ENCODE results near the gene GRWD1. TPM values are rescaled to one million over a fixed set of nuclear protein-coding genes. Genes with fewer than 3 reads are reported as not detected.

The GRWD1 gene
- 8.3 TPM for total RNA-seq

DNA sequence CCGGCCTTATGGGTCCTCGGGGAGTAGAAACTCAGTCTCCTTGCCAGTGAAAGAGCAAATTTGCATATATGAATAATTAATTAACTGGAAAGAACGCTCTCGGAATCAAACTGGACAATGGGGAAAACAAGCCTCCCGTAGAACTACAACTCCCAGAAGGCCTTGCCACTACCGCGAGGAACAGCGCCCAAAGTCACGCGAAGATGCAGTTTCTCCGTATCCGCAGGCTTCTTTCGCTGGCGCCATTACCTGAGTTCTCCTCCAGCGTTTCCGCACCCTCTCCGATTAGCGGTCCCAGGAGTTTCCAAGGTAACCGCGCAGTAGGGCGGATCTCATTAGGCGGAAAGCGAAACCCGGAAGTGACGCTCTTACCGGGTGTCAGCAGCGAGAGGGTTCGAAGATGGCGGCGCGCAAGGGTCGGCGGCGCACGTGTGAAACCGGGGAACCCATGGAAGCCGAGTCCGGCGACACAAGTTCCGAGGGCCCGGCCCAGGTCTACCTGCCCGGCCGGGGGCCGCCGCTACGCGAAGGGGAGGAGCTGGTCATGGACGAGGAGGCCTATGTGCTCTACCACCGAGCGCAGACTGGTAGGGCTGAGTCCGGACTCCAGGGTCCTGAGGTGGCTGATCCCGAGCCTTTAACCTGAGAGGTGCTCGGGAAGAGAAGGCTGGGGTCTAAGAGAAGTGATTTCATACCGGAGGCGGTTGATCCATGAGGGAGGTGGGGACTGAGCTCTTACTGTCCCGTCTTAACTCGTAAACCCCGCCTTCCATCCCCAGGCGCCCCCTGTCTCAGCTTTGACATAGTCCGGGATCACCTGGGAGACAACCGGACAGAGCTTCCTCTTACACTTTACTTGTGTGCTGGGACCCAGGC lies at the start of gene GRWD1:
GRWD1 (plus strand) TSS at position 378 of the 876 bp plus-strand sequence; CDS start at position 401, 23 bp downstream.
- DNase-seq = peak; percentile 92

DNA sequence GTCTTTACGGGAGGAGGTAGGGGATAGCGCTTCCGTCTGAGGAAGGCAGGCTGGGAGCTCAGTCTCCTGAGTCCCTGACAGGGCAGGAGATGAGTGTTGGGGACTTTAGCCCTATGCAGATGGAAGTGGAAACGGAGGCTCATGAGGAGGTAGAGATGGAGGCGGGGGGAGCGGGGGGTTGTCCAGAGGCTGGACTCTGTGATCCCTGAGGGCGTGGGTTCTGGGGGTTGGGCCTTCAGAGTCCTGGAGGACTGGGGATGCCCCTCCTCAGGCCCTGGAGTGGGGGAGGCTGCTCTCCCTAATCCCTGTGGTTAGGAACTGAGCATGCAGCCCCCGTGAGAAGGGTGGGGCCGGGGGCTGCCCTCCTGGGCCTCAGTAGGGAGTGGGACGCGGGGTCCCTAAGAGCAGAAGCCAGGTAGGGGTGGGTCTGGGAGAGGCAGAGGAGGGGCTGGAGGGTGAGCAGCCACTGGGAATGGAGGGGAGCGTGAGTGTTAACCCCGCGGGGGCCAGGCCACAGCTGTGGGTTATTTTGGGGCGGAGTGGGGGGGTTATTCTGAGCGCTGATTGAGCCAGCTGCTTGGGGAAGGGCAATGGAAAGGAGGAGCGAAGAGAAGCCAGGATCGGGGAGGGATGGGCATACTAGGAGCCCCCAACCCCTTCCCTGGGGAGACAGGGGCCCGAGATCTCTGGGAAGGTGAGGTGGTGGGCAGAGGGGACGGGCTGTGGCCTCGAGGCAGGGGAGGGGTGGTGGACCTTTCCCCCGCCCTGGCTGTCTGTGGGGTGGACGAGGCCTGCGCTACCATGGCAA lies 49.6 kb upstream of the GRWD1 start:
- no peak for DNase-seq

DNA sequence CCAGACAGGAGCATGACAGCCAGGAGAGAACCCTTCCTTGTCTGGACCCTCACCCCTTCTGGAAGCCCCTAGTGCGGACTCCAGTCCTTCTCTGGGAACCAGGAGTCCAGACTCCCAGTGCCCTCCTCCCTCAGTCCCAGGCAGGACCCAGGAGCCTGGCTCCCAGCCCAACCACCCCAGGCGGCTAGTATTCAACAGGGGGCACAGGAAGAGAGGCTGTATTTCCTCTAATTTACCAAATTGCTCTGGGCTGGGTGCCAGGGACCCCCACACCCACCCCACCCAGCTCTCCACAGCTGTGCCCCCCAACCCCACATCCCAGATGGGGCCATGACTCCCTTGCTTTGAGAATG lies 49.0 kb upstream of the GRWD1 start:
- no peak for DNase-seq

- no peak for DNase-seq
Observed at GRCh38 chr19:48397263-48398101, 48.3 kb upstream of the GRWD1 start.

GRCh38 chr19:48398102-48398374 lies 47.7 kb upstream of the GRWD1 start:
- no peak for DNase-seq

DNA sequence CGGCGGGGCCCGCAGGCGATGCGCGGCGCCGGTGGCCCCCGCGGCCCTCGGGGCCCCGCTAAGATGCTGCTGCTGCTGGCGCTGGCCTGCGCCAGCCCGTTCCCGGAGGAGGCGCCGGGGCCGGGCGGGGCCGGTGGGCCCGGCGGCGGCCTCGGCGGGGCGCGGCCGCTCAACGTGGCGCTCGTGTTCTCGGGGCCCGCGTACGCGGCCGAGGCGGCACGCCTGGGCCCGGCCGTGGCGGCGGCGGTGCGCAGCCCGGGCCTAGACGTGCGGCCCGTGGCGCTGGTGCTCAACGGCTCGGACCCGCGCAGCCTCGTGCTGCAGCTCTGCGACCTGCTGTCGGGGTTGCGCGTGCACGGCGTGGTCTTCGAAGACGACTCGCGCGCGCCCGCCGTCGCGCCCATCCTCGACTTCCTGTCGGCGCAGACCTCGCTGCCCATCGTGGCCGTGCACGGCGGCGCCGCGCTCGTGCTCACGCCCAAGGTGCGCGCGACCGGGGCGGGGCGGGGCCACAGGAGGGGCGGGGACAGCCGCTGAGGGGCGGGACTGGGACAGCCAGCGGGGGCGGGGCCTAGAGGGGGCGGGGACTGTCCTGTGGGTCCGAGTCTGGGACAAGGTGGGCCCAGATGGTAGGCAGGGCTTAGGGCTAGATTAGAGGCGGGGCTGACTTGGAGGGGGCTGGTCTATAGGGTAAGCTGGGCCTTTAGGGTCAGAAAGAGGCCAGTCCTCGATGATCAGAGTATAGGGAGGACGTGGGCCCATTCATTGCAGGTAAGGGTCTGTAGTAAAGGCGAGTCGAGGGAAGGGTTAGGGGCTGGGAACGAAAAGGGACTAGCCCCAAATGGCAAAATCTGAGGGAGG lies 47.2 kb upstream of the GRWD1 start:
- DNase-seq = peak; percentile 60

- DNase-seq = no peak
Observed at GRCh38 chr19:48400018-48400742, 45.6 kb upstream of the GRWD1 start.

DNA sequence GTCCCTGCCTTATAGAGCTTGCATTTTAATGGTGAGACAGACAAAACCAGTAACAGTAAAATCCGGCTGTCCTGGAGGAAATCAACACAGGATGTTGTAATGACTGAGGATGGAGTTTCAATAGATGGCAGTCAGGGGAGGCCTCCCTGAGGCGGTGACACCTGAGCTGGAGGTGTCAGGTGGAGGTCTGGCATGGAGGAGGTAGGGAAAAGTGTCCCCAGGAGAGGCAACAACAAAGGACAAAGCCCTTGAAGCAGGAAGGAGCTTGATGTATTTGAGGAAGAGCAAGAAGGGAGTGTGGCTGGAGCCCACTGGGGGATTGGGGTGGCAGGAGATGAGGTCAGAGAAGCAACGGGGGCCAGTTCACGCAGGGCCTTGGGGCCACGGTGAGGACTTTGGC lies 44.5 kb upstream of the GRWD1 start:
- DNase-seq = no peak

DNA sequence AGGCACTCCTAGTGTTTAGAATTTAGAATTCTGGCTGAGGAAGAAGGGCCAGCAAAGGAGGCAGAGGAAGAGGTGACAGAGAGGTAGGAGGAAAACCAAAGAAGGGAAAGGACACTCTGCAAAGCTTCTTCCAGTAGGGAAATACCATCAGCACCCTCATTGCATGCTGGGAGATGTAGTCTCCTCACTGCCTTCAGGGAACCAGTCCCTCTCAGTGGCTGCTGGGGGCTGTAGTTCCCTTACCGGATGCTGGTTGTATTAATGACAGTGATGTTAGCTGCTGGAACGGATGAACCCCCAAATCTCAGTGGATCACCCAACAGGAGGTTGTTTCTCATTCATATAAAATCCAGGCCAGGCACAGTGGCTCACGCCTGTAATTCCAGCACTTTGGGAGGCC lies 42.2 kb upstream of the GRWD1 start:
- no peak for DNase-seq

- no peak for DNase-seq
Observed at GRCh38 chr19:48405010-48405659, 40.6 kb upstream of the GRWD1 start.

- DNase-seq = no peak
Observed at GRCh38 chr19:48405850-48406249, 39.9 kb upstream of the GRWD1 start.

DNA sequence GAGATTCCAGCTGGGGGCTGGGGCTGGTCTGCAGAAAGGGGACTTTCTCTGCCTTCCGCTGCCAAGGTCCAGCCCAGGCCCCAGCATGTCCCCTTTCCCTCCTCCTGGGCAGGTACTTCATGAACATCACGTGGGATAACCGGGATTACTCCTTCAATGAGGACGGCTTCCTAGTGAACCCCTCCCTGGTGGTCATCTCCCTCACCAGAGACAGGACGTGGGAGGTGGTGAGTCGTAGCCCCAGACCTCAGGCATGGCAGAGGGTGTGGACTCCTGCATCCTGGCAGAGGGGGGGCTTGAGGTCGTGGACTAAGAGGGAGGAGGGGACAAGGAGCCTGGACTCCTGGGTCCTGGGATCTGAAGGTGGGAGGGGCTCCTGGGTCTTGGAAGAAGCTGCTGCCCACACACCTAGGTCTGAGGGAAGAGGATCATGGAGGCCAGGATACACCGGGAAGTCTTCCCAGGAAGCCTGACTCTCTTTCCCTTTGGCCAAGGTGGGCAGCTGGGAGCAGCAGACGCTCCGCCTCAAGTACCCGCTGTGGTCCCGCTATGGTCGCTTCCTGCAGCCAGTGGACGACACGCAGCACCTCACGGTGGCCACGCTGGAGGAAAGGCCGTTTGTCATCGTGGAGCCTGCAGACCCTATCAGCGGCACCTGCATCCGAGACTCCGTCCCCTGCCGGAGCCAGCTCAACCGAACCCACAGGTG lies 31.8 kb upstream of the GRWD1 start:
- no peak for DNase-seq

DNA sequence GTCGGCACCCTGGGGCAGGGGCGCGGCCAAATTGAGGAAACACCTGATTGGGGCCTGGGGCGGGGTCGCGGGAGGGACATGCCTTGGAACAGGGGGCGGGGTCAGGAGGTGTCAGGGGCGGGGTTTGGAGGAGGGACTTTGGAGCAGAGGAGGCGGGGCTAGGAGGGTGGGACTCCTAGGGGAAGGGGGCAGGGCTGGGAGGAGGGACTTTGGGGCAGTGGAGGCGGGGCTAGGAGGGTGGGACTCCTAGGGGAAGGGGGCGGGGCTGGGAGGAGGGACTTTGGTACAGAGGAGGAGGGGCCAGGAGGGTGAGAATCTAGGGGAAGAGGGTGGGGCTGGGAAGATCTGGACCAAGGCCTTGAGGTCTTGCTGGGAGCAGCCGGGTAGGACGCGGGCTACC lies 30.4 kb upstream of the GRWD1 start:
- DNase-seq = peak; percentile 25

DNA sequence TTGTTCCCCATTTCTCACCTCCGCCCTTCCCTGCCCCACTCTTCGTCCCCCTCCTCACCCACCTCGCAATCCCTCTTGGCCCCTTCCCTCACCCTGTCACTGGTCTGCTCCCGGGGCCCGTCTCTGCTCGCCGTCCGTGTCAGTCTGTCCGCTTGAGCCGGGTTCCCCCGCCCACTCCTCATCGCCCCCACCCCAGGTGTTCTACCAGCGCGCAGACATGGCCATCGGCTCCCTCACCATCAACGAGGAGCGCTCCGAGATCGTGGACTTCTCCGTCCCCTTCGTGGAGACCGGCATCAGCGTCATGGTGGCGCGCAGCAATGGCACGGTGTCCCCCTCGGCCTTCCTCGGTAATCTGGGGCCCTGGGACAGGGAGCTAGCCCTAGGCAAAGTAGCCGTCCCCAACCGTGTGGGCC lies 30.0 kb upstream of the GRWD1 start:
- DNase-seq = no peak

DNA sequence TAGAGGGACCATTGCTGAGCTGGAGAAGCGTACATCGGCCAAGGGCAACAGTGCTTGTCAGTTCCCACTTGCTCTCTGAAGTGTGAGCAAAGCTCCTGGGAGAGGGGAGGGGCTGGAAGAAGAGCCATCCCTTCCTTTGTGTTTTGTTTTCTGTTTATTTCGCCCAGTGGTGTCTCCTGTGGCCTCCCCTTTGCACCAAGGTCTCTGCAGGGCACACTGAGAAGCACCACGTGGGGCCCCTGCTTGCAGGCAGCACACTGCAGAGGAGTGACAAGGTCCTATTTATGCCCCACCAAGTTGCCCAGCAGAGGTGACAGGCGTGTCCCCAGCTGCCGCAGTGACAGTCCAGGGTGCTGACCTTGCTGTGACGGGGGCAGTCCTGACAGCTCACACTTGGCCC lies 28.4 kb upstream of the GRWD1 start:
- no peak for DNase-seq

DNA sequence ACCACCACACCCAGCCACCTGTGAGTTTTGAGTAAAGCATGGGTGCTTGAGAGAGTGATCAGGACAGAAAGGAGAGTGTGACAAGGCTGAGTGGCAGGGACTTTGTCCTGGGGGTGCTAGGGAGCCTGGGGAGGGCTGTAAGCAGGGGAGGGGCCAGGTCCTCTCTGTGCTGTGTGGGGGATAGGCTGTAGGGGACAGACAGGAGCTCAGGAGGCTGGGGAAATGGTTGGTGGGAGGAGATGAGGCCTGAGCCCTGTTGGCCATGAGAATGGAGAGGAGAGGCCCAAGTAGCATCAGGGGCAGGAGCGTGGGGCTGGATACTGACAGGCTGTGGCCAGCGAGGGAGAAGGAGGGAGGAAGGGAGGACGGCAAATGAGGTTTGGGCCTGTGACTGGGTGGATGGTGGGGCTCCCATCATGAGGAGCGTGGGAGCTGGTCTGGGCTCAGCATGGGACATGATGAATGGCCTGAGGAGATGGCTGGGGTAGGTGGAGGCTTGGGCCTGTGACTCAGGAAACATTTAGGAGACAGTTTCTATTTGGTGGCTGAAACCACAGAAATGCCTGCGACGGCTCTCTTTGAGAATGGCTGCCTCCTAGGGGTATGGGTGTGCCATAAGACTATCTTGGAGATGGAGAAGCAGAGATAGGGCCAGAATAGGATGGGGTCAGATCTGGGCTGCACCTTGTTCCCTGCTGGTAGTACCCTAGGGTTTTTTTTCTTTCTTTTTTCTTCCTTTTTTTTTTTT lies 27.3 kb upstream of the GRWD1 start:
- DNase-seq = no peak

GRCh38 chr19:48419158-48419920 lies 26.4 kb upstream of the GRWD1 start:
- no peak for DNase-seq

GRCh38 chr19:48421548-48421947 lies 24.2 kb upstream of the GRWD1 start:
- DNase-seq = no peak
